H1 (cell line): ENCODE results near the gene IQCH. TPM values are rescaled to one million over a fixed set of nuclear protein-coding genes. Genes with fewer than 3 reads are reported as not detected.

Experiments used
- CTCF ChIA-PET: fragments of 300-600 bp; sonication (Branson Sonifier 250); formaldehyde crosslinking; loops from one replicate; lab custom pipeline; 2021; ENCODE audit not compliant: partially characterized antibody; lab: Charles Lee
- POLR2A ChIA-PET: fragments of 300-600 bp; sonication (Branson Sonifier 250); formaldehyde crosslinking; loops from one replicate; lab custom pipeline; 2021; ENCODE audit warnings: inconsistent platforms; ENCODE audit not compliant: partially characterized antibody; lab: Charles Lee
- DNase-seq, 2 experiments: peaks; one replicate each; pipeline versions ENCODE4 v3.0.0 to v3.0.0-alpha.2; 2010 to 2022; ENCODE audit warnings: low spot score in 2 of 2, low read depth in 1 of 2, mixed read lengths in 1 of 2
- FAIRE-seq: peaks from 2 replicates; lab custom pipeline; 2011; peaks lifted over from hg19 to GRCh38; lab: Jason Lieb, UNC
- H2AFZ ChIP-seq: 2 replicates; pipeline ENCODE4 v1.8.1; 2012; ENCODE audit warnings: low read length, inconsistent platforms
- H2AK5ac ChIP-seq: 2 replicates; pipeline ENCODE4 v1.6.1; 2013; ENCODE audit warnings: low read depth, low read length
- H2BK120ac ChIP-seq: replicated peaks from 2 replicates; pipeline ENCODE3; 2013; ENCODE audit warnings: low read depth, low read length, inconsistent platforms
- H2BK12ac ChIP-seq: 2 replicates; pipeline ENCODE4 v1.6.1; 2013; ENCODE audit warnings: low read depth, low read length
- H2BK15ac ChIP-seq: 2 replicates; pipeline ENCODE4 v1.6.1; 2013; ENCODE audit warnings: low read length
- H2BK20ac ChIP-seq: 2 replicates; pipeline ENCODE4 v1.6.1; 2013; ENCODE audit warnings: low read length
- H2BK5ac ChIP-seq: 2 replicates; pipeline ENCODE4 v1.6.1; 2013; ENCODE audit warnings: low read depth, low read length
- H3K14ac ChIP-seq: 2 replicates; pipeline ENCODE4 v1.6.1; 2013; ENCODE audit warnings: inconsistent platforms; ENCODE audit not compliant: insufficient read length
- H3K18ac ChIP-seq: 2 replicates; pipeline ENCODE4 v1.6.1; 2013; ENCODE audit warnings: low read length; ENCODE audit errors: extremely low read depth
- H3K23ac ChIP-seq: 2 replicates; pipeline ENCODE4 v1.6.1; 2013; ENCODE audit warnings: inconsistent platforms; ENCODE audit not compliant: insufficient read length
- H3K23me2 ChIP-seq: 2 replicates; pipeline ENCODE4 v1.6.1; 2013; ENCODE audit warnings: low read depth, low read length
- H3K27ac ChIP-seq: 2 replicates; pipeline ENCODE4 v1.6.1; 2011; ENCODE audit warnings: low read depth, low read length, inconsistent platforms
- H3K27me3 ChIP-seq, 4 experiments: replicated peaks in 1 of 4; 1 replicate in 1 of 4; 2 replicates in 3 of 4; pipeline versions ENCODE4 v1.6.1 to v1.8.1; 2011 to 2013; ENCODE audit warnings: low read length in 3 of 4, mild to moderate bottlenecking in 3 of 4, inconsistent platforms in 2 of 4, mixed read lengths in 2 of 4, moderate library complexity in 1 of 4; ENCODE audit not compliant: control insufficient read depth in 3 of 4, insufficient read depth in 3 of 4; ENCODE audit errors: extremely low read depth in 1 of 4
- H3K36me3 ChIP-seq, 4 experiments: 2 replicates each; pipeline versions ENCODE4 v1.6.1 to v1.8.1; 2011 to 2013; ENCODE audit warnings: mild to moderate bottlenecking in 4 of 4, low read length in 3 of 4, moderate library complexity in 2 of 4, control low read depth in 1 of 4, inconsistent platforms in 1 of 4; ENCODE audit not compliant: insufficient read depth in 4 of 4, control insufficient read depth in 2 of 4
- H3K4ac ChIP-seq: replicated peaks from 2 replicates; pipeline ENCODE3; 2013; ENCODE audit warnings: low read length, low read depth, mixed read lengths, inconsistent platforms; ENCODE audit not compliant: insufficient read length
- H3K4me1 ChIP-seq, 4 experiments: replicated peaks in 1 of 4; 1 replicate in 1 of 4; 2 replicates in 3 of 4; pipeline versions ENCODE4 v1.6.1 to v1.8.1; 2011 to 2013; ENCODE audit warnings: low read length in 3 of 4, inconsistent platforms in 2 of 4, mixed read lengths in 1 of 4; ENCODE audit not compliant: insufficient read depth in 4 of 4, control insufficient read depth in 3 of 4
- H3K4me2 ChIP-seq, 2 experiments: 2 replicates each; pipeline versions ENCODE4 v1.6.1 to v1.8.1; 2011 to 2013; ENCODE audit warnings: low read depth in 2 of 2, low read length in 2 of 2, control low read depth in 1 of 2, inconsistent platforms in 1 of 2, mild to moderate bottlenecking in 1 of 2; ENCODE audit not compliant: insufficient read depth in 1 of 2
- H3K4me3 ChIP-seq, 4 experiments: fragments of 200-600, 300-600 bp in 1 of 4; sonication (generic), shearing (Covaris generic), sonication (Bioruptor Twin) in 1 of 4; 2 replicates each; pipeline versions ENCODE4 v1.5.1 to v1.8.1; 2011 to 2016; ENCODE audit warnings: low read length in 4 of 4, low read depth in 3 of 4, control low read depth in 2 of 4, inconsistent platforms in 2 of 4, mild to moderate bottlenecking in 2 of 4, mixed read lengths in 1 of 4, moderate library complexity in 1 of 4; ENCODE audit not compliant: insufficient read depth in 2 of 4; ENCODE audit errors: extremely low read depth in 1 of 4
- H3K56ac ChIP-seq: replicated peaks from 2 replicates; pipeline ENCODE3; 2013; ENCODE audit warnings: low read depth, mild to moderate bottlenecking, mixed read lengths, low read length, inconsistent platforms; ENCODE audit not compliant: insufficient read length
- H3K79me1 ChIP-seq: 2 replicates; pipeline ENCODE4 v1.6.1; 2013; ENCODE audit warnings: low read depth, low read length, control low read depth
- H3K79me2 ChIP-seq, 2 experiments: 2 replicates each; pipeline versions ENCODE4 v1.6.1 to v1.8.1; 2012 to 2013; ENCODE audit warnings: low read length in 2 of 2, mild to moderate bottlenecking in 2 of 2, inconsistent platforms in 1 of 2; ENCODE audit not compliant: insufficient read depth in 2 of 2, control insufficient read depth in 1 of 2
- H3K9ac ChIP-seq, 4 experiments: replicated peaks in 1 of 4; 1 replicate in 1 of 4; 2 replicates in 3 of 4; pipeline versions ENCODE4 v1.6.1 to v1.8.1; 2011 to 2013; ENCODE audit warnings: low read depth in 3 of 4, low read length in 3 of 4, control low read depth in 2 of 4, mild to moderate bottlenecking in 2 of 4, moderate library complexity in 2 of 4, inconsistent platforms in 1 of 4; ENCODE audit errors: extremely low read depth in 1 of 4
- H3K9me3 ChIP-seq, 2 experiments: 2 replicates each; pipeline versions ENCODE4 v1.6.1 to v1.8.1; 2012 to 2013; ENCODE audit warnings: mild to moderate bottlenecking in 2 of 2, moderate library complexity in 2 of 2, control low read depth in 1 of 2, inconsistent platforms in 1 of 2, low read depth in 1 of 2, low read length in 1 of 2, mixed read lengths in 1 of 2; ENCODE audit not compliant: insufficient read depth in 2 of 2
- H4K20me1 ChIP-seq, 2 experiments: replicated peaks in 1 of 2; 2 replicates each; pipeline versions ENCODE3 to v1.8.1; 2011 to 2013; ENCODE audit warnings: inconsistent platforms in 2 of 2, low read length in 2 of 2, mild to moderate bottlenecking in 1 of 2; ENCODE audit not compliant: insufficient read depth in 2 of 2, control insufficient read depth in 1 of 2
- H4K5ac ChIP-seq: 2 replicates; pipeline ENCODE4 v1.6.1; 2013; ENCODE audit warnings: low read length, low read depth, mixed read lengths, inconsistent platforms; ENCODE audit not compliant: insufficient read length
- H4K8ac ChIP-seq: 2 replicates; pipeline ENCODE4 v1.8.0; 2013; ENCODE audit warnings: mild to moderate bottlenecking, moderate library complexity, low read length, inconsistent platforms; ENCODE audit not compliant: insufficient read depth; ENCODE audit errors: extremely low read depth
- H4K91ac ChIP-seq: replicated peaks from 2 replicates; pipeline ENCODE3; 2013; ENCODE audit warnings: low read length, mixed read lengths, inconsistent platforms; ENCODE audit not compliant: insufficient read length
- CHD1 ChIP-seq: IDR thresholded peaks from 2 replicates; pipeline ENCODE4 v1.6.1; 2012; ENCODE audit warnings: low read depth, low read length, improper control_type of control experiment
- PHF8 ChIP-seq: fragments of 200-600 bp; sonication (generic); conservative IDR thresholded peaks from 2 replicates; pipeline ENCODE4 v1.7.1; 2012; ENCODE audit warnings: low read depth, mild to moderate bottlenecking, inconsistent platforms, low read length, moderate library complexity
- WGBS, 2 experiments: shearing (Covaris generic) in 1 of 2; methylation state at CpG; one replicate each; pipeline versions ENCODE4 v1.1.6 to v1.1.7; 2013 to 2015; ENCODE audit warnings: low lambda C conversion rate in 2 of 2, mixed read lengths in 2 of 2, inconsistent platforms in 1 of 2, low coverage in 1 of 2, missing lambda C conversion rate in 1 of 2; ENCODE audit not compliant: insufficient replicate concordance in 2 of 2, insufficient coverage in 1 of 2, insufficient read length in 1 of 2; ENCODE audit errors: extremely low coverage in 1 of 2, missing lambda C conversion rate in 1 of 2; 5-methylcytosine and 5-hydroxymethylcytosine counted together
- polyA plus RNA-seq, 7 experiments: library from polyadenylated mRNA; depleted of rRNA in 3 of 7; stranded (reverse) in 5 of 7; unstranded in 2 of 7; fragments of >200 nt in 5 of 7; fragments of 200-250 nt in 2 of 7; gene quantifications; 1 replicate in 5 of 7; 2 replicates in 1 of 7; 4 replicates in 1 of 7; pipeline versions ENCODE4 v1.2.1 to v1.2.3, GENCODE V29; 2011 to 2013; ENCODE audit warnings: missing spikeins in 2 of 7, mixed read lengths in 2 of 7
- total RNA-seq: library from RNA; stranded (reverse); fragmentation: NEBNext Ultra II Directional; extraction: Animal tissue kit (Norgen Biotek cat#: 25700); gene quantifications from 2 replicates; pipeline ENCODE4 v1.2.1, GENCODE V29; 2021

IQCH gene
- total and polyA plus RNA-seq, 2 of the 8 experiments (the other 6 are each of a cell fraction or from before 2014, with no cell fraction given), result 0.60 to 1.9 TPM

- no peak overlapping the region for H3K4me3 ChIP-seq
- H3K27ac ChIP-seq, result no peak overlapping the region
- no peak overlapping the region for H2BK5ac ChIP-seq
- no peak overlapping the region for H3K23ac ChIP-seq
- H2BK120ac ChIP-seq, result no peak overlapping the region
- no peaks in the 10 kb centered on the region for H3K36me3 ChIP-seq
- no peak overlapping the region for H2AK5ac ChIP-seq
- POLR2A ChIA-PET, result no interaction called here
- H4K91ac ChIP-seq, result no peak overlapping the region
- no peak overlapping the region for H4K5ac ChIP-seq
- no peaks in the 10 kb centered on the region for H3K4me1 ChIP-seq
- H3K4ac ChIP-seq, result no peak overlapping the region
- H3K14ac ChIP-seq, result no peak overlapping the region
- WGBS, 2 experiments, result 90% methylated on average over 12 of the region's 12 CpGs; no CpG with 5 or more reads in 1 of the 2 experiments
- H2BK12ac ChIP-seq, result no peak overlapping the region
- CTCF ChIA-PET, result interaction anchor here (0.7 to 3.8 kb wide), 3 partner anchors 8 to 31 kb away, joined by 3 to 30 read pairs (median 3); no protein-coding TSS in a partner anchor
- H3K9ac ChIP-seq, result no peak overlapping the region
- no peaks in the 10 kb centered on the region for H3K27me3 ChIP-seq
- no peaks in the 10 kb centered on the region for H4K20me1 ChIP-seq
- no peak overlapping the region for H4K8ac ChIP-seq
- no peaks in the 10 kb centered on the region for H3K9me3 ChIP-seq
- no peak overlapping the region for H2BK20ac ChIP-seq
- no peak overlapping the region for H3K4me2 ChIP-seq
- no peaks in the 10 kb centered on the region for H3K79me1 ChIP-seq
- H2BK15ac ChIP-seq, result no peak overlapping the region
- no peak overlapping the region for H3K18ac ChIP-seq
- H2AFZ ChIP-seq, result no peak overlapping the region
- no peak for FAIRE-seq
- DNase-seq, result no peak
- H3K79me2 ChIP-seq, result no peaks in the 10 kb centered on the region
- no peak overlapping the region for H3K56ac ChIP-seq
- H3K23me2 ChIP-seq, result no peaks in the 10 kb centered on the region
- TF ChIP-seq PHF8, result no peak
- TF ChIP-seq CHD1, result no peak
These were observed 210.8 kb downstream of the IQCH start for GRCh38 chr15:67465196-67465952.
